Choroid plexus epithelial cell (primary cell): ENCODE data around the gene KPNA1.

Source experiments
- DNase-seq: peaks from one replicate; pipeline ENCODE4 v3.0.0-alpha.2; 2010; ENCODE audit warnings: low read depth
- H3K4me3 ChIP-seq: 2 replicates; pipeline ENCODE4 v1.5.1; 2011; ENCODE audit warnings: low read depth, mild to moderate bottlenecking, control low read depth, low read length, moderate library complexity
- CTCF ChIP-seq: conservative IDR thresholded peaks from 2 replicates; pipeline ENCODE4 v1.5.1; 2011; ENCODE audit warnings: low read depth, mild to moderate bottlenecking, control low read depth, inconsistent platforms, low read length, moderate library complexity

The KPNA1 gene

GRCh38 chr3:122395582-122395981 lies 119.2 kb downstream of the KPNA1 start:
- no peak for DNase-seq
- H3K4me3 ChIP-seq, result no peak overlapping the region
- TF ChIP-seq CTCF, result no peak

DNA sequence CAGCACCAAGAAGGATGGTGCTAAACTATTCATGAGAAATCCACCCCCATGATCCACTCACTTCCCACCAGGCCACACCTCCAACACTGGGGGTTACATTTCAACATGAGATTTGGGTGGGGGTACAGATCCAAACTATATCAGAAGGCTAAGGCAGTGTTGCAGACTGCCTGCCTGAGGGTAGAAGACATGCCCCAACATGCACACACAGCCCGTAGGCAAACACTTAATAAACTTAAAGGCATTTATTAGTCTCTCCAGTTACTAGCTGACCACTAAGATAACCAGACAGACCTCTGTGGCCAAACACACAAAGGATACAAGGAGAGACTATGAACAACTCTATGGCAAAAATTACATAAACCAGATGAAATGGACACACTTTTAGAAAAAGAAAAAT lies 120.6 kb downstream of the KPNA1 start:
- no peak for TF ChIP-seq CTCF
- H3K4me3 ChIP-seq, result no peak overlapping the region
- no peak for DNase-seq

DNA sequence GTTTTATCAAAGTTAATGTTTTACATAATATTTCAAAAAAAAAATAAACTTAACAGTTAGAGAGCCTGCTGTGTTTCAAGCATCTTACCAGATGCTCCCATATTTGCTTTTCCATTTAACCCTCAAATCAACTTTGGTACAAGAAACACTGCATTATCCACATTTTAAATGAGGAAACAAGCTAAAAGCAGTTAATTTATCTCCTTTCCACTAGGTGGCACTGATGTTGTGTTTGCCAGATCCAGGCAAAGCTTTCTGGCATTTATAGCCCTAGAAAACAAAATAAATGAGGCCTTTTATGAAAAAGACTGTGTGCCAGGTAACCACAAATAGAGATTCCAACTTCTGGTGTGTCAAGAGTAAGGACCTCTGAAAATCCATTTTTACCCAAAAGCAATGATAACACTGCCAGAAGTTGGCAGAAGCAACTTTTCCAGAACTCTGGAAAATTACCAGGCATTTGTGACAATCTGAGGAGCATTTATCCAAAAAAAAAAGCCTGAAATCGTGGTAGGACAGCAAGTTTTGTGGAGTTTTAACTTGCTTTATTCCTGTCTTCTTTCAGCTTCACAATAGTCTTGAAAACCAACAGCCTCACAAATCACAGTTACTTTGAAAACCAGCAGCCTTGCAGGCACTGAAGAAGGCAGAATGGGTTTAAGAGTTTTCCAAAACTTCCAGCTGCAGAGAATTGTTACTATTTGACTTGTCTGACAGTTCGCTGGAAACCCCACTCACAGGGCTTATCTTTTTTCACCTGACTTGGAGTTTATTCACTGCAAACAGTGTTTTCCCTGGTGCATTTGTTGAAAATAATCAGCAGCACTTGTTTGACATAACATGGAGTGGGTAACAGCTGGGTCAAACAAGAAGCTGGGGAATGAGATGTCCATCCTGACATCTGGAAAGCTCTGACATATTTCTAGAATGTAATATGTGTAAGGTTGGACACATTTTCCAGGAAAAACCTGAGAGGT lies 121.6 kb downstream of the KPNA1 start:
- peak; percentile 80 for DNase-seq
- TF ChIP-seq CTCF, result peak; percentile 75
- no peak overlapping the region for H3K4me3 ChIP-seq

DNA sequence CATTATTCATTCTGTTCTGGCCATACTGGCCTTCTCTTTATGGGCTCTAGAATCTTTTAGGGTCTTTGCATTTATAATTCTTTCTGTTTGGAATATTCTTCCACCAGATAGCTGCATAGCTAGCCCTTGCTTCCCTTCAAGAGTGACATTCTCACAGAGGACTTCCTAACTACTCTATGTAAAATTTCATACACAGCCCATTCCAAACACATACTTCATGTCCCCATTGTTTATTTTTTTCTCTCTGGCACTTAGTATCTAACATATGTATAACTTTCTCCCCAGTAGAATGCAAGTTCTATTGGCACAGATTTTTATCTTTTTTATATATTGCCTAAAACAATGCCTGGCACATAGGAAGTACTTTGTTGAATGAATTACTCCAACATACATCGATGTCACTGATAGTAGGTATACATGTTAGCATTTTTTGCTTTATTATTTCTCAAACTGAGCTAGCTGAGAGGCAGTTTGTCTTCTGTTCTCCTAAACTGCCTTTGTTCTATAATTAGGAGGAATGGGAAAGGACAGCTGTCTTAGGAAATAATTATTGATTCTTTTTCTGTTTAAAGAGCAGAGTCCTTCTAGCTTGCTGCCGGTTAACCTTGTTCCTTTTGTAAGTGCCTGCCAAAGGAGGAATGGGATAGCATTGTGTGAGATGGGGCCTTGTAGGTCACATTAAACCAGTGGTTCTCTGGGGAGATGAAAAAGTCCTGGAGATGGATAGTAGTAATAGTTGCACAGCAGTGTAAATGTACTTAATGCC lies 122.9 kb downstream of the KPNA1 start:
- no peak for DNase-seq
- TF ChIP-seq CTCF, result no peak
- H3K4me3 ChIP-seq, result no peak overlapping the region

- peak; percentile 33 for DNase-seq
- no peak for TF ChIP-seq CTCF
Measured at GRCh38 chr3:122390665-122391064, 124.1 kb downstream of the KPNA1 start.

GRCh38 chr3:122389892-122390291 lies 124.8 kb downstream of the KPNA1 start:
- DNase-seq, result no peak
- no peak for TF ChIP-seq CTCF
- H3K4me3 ChIP-seq, result no peak overlapping the region

More at GRCh38 chr3:122390665-122391064, 124.1 kb downstream of the KPNA1 start:
- H3K4me3 ChIP-seq, result no peak overlapping the region
